CD14-positive monocyte (primary cell): ENCODE data around the gene CPSF3. TPM values are rescaled to one million over a fixed set of nuclear protein-coding genes. Genes with fewer than 3 reads are reported as not detected.

Source experiments
- DNase-seq, 3 donors: peaks; one replicate each; pipeline ENCODE4 v3.0.0-alpha.2; 2011 to 2022
- H2AFZ ChIP-seq: 2 replicates; pipeline ENCODE4 v1.6.0; 2012; ENCODE audit warnings: mild to moderate bottlenecking, low read depth, low read length, inconsistent platforms; ENCODE audit not compliant: insufficient read depth, poor library complexity, severe bottlenecking
- H3K27ac ChIP-seq, 2 donors: 1 replicate in 1 of 2; 2 replicates in 1 of 2; pipeline ENCODE4 v1.5.1; 2012 to 2013; ENCODE audit warnings: low read length in 2 of 2, control low read depth in 1 of 2, inconsistent platforms in 1 of 2, low read depth in 1 of 2, mild to moderate bottlenecking in 1 of 2
- H3K27me3 ChIP-seq, 2 donors: one replicate each; pipeline versions ENCODE4 v1.6.0 to v1.6.1; 2011 to 2013; ENCODE audit warnings: low read length in 2 of 2; ENCODE audit not compliant: control insufficient read depth in 2 of 2, insufficient read depth in 2 of 2
- H3K36me3 ChIP-seq, 2 donors: replicated peaks in 1 of 2; 1 replicate in 1 of 2; 2 replicates in 1 of 2; pipeline versions ENCODE4 v1.5.1 to v1.6.1; 2012 to 2013; ENCODE audit warnings: low read length in 2 of 2, control low read depth in 1 of 2, inconsistent platforms in 1 of 2, mild to moderate bottlenecking in 1 of 2; ENCODE audit not compliant: insufficient read depth in 2 of 2, control insufficient read depth in 1 of 2
- H3K4me1 ChIP-seq, 2 donors: 1 replicate in 1 of 2; 2 replicates in 1 of 2; pipeline versions ENCODE4 v1.5.1 to v1.6.1; 2012 to 2013; ENCODE audit warnings: low read length in 2 of 2, control low read depth in 1 of 2, inconsistent platforms in 1 of 2, mild to moderate bottlenecking in 1 of 2, moderate library complexity in 1 of 2; ENCODE audit not compliant: insufficient read depth in 2 of 2, control insufficient read depth in 1 of 2
- H3K4me2 ChIP-seq: replicated peaks from 2 replicates; pipeline ENCODE3; 2012; ENCODE audit warnings: low read length, moderate library complexity, mild to moderate bottlenecking; ENCODE audit not compliant: poor library complexity, severe bottlenecking; ENCODE audit errors: extremely low read depth
- H3K4me3 ChIP-seq, 3 experiments: fragments of 200-600 bp in 1 of 3; sonication (generic) in 1 of 3; replicated peaks in 1 of 3; 1 replicate in 2 of 3; 2 replicates in 1 of 3; pipeline ENCODE4 v1.5.1; 2011 to 2013; ENCODE audit warnings: low read length in 3 of 3, mild to moderate bottlenecking in 3 of 3, control low read depth in 2 of 3, low read depth in 2 of 3, inconsistent platforms in 1 of 3, moderate library complexity in 1 of 3
- H3K79me2 ChIP-seq: 2 replicates; pipeline ENCODE4 v1.6.0; 2012; ENCODE audit warnings: mild to moderate bottlenecking, control low read depth, inconsistent platforms, low read length, moderate library complexity; ENCODE audit not compliant: insufficient read depth
- H3K9ac ChIP-seq: 2 replicates; pipeline ENCODE4 v1.6.0; 2017; ENCODE audit warnings: low read length, mild to moderate bottlenecking; ENCODE audit not compliant: insufficient read depth, poor library complexity, severe bottlenecking
- H3K9me3 ChIP-seq, 2 donors: replicated peaks in 1 of 2; 1 replicate in 1 of 2; 2 replicates in 1 of 2; pipeline versions ENCODE4 v1.5.1 to v1.6.1; 2012 to 2013; ENCODE audit warnings: low read length in 2 of 2, control low read depth in 1 of 2; ENCODE audit not compliant: control insufficient read depth in 1 of 2, insufficient read depth in 1 of 2
- H4K20me1 ChIP-seq: 2 replicates; pipeline ENCODE4 v1.6.0; 2012; ENCODE audit warnings: mild to moderate bottlenecking, low read length, control low read depth, moderate library complexity; ENCODE audit not compliant: insufficient read depth
- H3K27ac Mint-ChIP-seq, 7 donors: one replicate each; pipeline ENCODE4 v1.8.0; 2020; ENCODE audit warnings: mild to moderate bottlenecking in 7 of 7, mixed read lengths in 7 of 7, moderate library complexity in 6 of 7, inconsistent platforms in 2 of 7
- H3K27me3 Mint-ChIP-seq, 3 donors: one replicate each; pipeline ENCODE4 v1.8.0; 2021 to 2022; ENCODE audit warnings: low read depth in 3 of 3, mild to moderate bottlenecking in 3 of 3, mixed read lengths in 3 of 3, moderate library complexity in 3 of 3, inconsistent platforms in 1 of 3
- H3K36me3 Mint-ChIP-seq, 2 donors: one replicate each; pipeline ENCODE4 v1.8.0; 2020; ENCODE audit warnings: mixed read lengths in 2 of 2, inconsistent platforms in 1 of 2, mild to moderate bottlenecking in 1 of 2
- H3K4me1 Mint-ChIP-seq: one replicate; pipeline ENCODE4 v1.8.0; 2020; ENCODE audit warnings: mild to moderate bottlenecking, mixed read lengths
- H3K4me3 Mint-ChIP-seq, 2 donors: one replicate each; pipeline ENCODE4 v1.8.0; 2020; ENCODE audit warnings: mild to moderate bottlenecking in 2 of 2, mixed read lengths in 2 of 2, moderate library complexity in 1 of 2
- H3K9me3 Mint-ChIP-seq, 7 donors: one replicate each; pipeline ENCODE4 v1.8.0; 2020 to 2022; ENCODE audit warnings: mixed read lengths in 7 of 7, mild to moderate bottlenecking in 6 of 7, moderate library complexity in 6 of 7, inconsistent platforms in 2 of 7
- CTCF ChIP-seq: fragments of 200-600 bp; IDR thresholded peaks from one replicate; pipeline ENCODE4 v1.8.0; 2022; ENCODE audit warnings: antibody characterized with exemption, mild to moderate bottlenecking
- whole genome bisulfite sequencing: methylation state at CpG from one replicate; pipeline ENCODE4 v1.1.5; 2013; ENCODE audit warnings: missing lambda C conversion rate; ENCODE audit not compliant: insufficient coverage; 5-methylcytosine and 5-hydroxymethylcytosine counted together
- intact Hi-C, 2 donors: fragments of 100-400 bp; cut with micrococcal nuclease; formaldehyde crosslinking; loops; one replicate each; pipeline versions ENCODE4 v1.15.0 to v1.15.1; 2023
- polyA minus RNA-seq: library from RNA; depleted of rRNA, polyadenylated mRNA; stranded (reverse); fragments of >200 nt; gene quantifications from 2 replicates; pipeline ENCODE4 v1.2.3, GENCODE V29; 2012
- polyA plus RNA-seq, 3 donors: library from polyadenylated mRNA; depleted of rRNA in 1 of 3; unstranded in 2 of 3; stranded (reverse) in 1 of 3; fragments of 300-500 nt in 2 of 3; fragments of >200 nt in 1 of 3; fragmentation: Illumina TruSeq in 2 of 3; gene quantifications; 1 replicate in 2 of 3; 2 replicates in 1 of 3; pipeline ENCODE4 v1.2.3, GENCODE V29; 2012 to 2021
- total RNA-seq, 12 experiments: library from RNA in 1 of 12; stranded (reverse) in 1 of 12; fragments of 120-200 nt in 1 of 12; gene quantifications; one replicate each; pipeline ENCODE4 v1.2.4 and lab custom pipeline; 2013 to 2026; ENCODE audit warnings: mixed read lengths in 6 of 12, inconsistent platforms in 1 of 12

CPSF3 gene
- total RNA-seq (2013) = 41.0 TPM
- polyA plus RNA-seq (10 to 100 TPM; 17.2 to 34.0 (median 26.6) TPM), polyA minus RNA-seq (15.0 and 28.8 TPM in 2 replicates), total RNA-seq (lab: John Stamatoyannopoulos, UW) (8.8 to 31.3 (median 23.9) reads per million in 11 experiments)

GRCh38 chr2:9423100-9423921 lies at the start of gene CPSF3, which contains the start of gene ITGB1BP1:
TSS of gene CPSF3 (plus strand) at chr2:9423654. CDS start at chr2:9423774, 120 bp downstream.
TSS of gene ITGB1BP1 (minus strand) at chr2:9423528. CDS start at chr2:9418697, 4,831 bp downstream.
- peak within 1 kb of the TSS; percentile 71 to 97 (median 85) for H3K4me3 ChIP-seq
- peak within 1 kb of the TSS; percentile 80 for H3K4me2 ChIP-seq
- Mint-ChIP-seq H3K27me3 (no peaks in the 10 kb centered on the region), H3K4me1 (peaks cover 17% of the 10 kb centered on the region), H3K27ac (peak within 1 kb of the TSS; percentile 83 to 96 (median 93)), H3K4me3 (peak within 1 kb of the TSS in 1 of 2 donors; percentile 96), H3K9me3 (no peaks in the 10 kb centered on the region), H3K36me3 (peaks cover 2 to 8% of the 10 kb centered on the region in 2 donors)
- H3K27ac ChIP-seq = peak within 1 kb of the TSS; percentile 84 to 91
- peaks cover 19% of the 10 kb centered on the region for H4K20me1 ChIP-seq
- no peaks in the 10 kb centered on the region for H3K9me3 ChIP-seq
- peaks cover 26 to 30% of the 10 kb centered on the region in 2 donors for H3K4me1 ChIP-seq
- peak; percentile 94 to 97 (median 97) for DNase-seq
- peaks cover 0 to 20% of the 10 kb centered on the region in 2 donors for H3K36me3 ChIP-seq
- intact Hi-C loops = loop anchor here in 1 of 2 donors (5.0 kb wide), 1 partner anchor 286 kb away; no protein-coding TSS in a partner anchor
- peaks cover 85% of the 10 kb centered on the region for H3K79me2 ChIP-seq
- H3K27me3 ChIP-seq = no peaks in the 10 kb centered on the region
- WGBS = under 1% methylated on average over 89 of the region's 91 CpGs
- TF ChIP-seq CTCF = no peak
- H3K9ac ChIP-seq = peak within 1 kb of the TSS; percentile 88
- peak within 1 kb of the TSS; percentile 90 for H2AFZ ChIP-seq

GRCh38 chr2:9374071-9374730 lies 49.3 kb upstream of the CPSF3 start:
- Mint-ChIP-seq H3K36me3 (no peaks in the 10 kb centered on the region), H3K27me3 (peaks cover 0 to 3% (median 1%) of the 10 kb centered on the region in 3 donors), H3K9me3 (no peaks in the 10 kb centered on the region), H3K27ac (peak overlapping the region in 1 of 7 donors; percentile 13), H3K4me3 (no peak overlapping the region), H3K4me1 (no peaks in the 10 kb centered on the region)
- DNase-seq = no peak
- no peak overlapping the region for H2AFZ ChIP-seq
- no peaks in the 10 kb centered on the region for H3K36me3 ChIP-seq
- WGBS = 96% methylated on average over 17 of the region's 18 CpGs
- H3K27ac ChIP-seq = no peak overlapping the region
- TF ChIP-seq CTCF = no peak
- intact Hi-C loops = no loop called here
- no peaks in the 10 kb centered on the region for H3K4me1 ChIP-seq
- no peaks in the 10 kb centered on the region for H3K27me3 ChIP-seq
- no peak overlapping the region for H3K4me3 ChIP-seq
- no peak overlapping the region for H3K4me2 ChIP-seq
- no peaks in the 10 kb centered on the region for H3K9me3 ChIP-seq
- no peak overlapping the region for H3K9ac ChIP-seq
- H4K20me1 ChIP-seq = no peaks in the 10 kb centered on the region
- no peaks in the 10 kb centered on the region for H3K79me2 ChIP-seq
